Measurements from ENCODE around the gene ZFYVE21. TPM values are rescaled to one million over a fixed set of nuclear protein-coding genes. Genes with fewer than 3 reads are reported as not detected.

ZFYVE21 gene
- total RNA-seq, 1 donor from 2014 or later = 76.1 TPM

- FAIRE-seq (peak; percentile 77), DNase-seq (ENCODE audit: low read depth) (no peak)
- no peaks in the 10 kb centered on the region for H3K27me3 ChIP-seq (ENCODE audit: control insufficient read depth, insufficient read depth, low read length)
- H3K4me3 ChIP-seq (ENCODE audit: low read depth, low read length) = no peak overlapping the region
- TF ChIP-seq CTCF (IDR thresholded peaks at IDR 0.05; ENCODE audit: insufficient read depth, low read length, severe bottlenecking) = no peak
- peaks cover 16% of the 10 kb centered on the region for H3K36me3 ChIP-seq (ENCODE audit: control insufficient read depth, insufficient read depth, low read length)
Measured at GRCh38 chr14:103709814-103710213, 5.8 kb upstream of the ZFYVE21 start.

- no peaks in the 10 kb centered on the region for H3K27me3 ChIP-seq (ENCODE audit: control insufficient read depth, insufficient read depth, low read length)
Measured at GRCh38 chr14:103710771-103711377, 4.7 kb upstream of the ZFYVE21 start.

GRCh38 chr14:103711516-103712431 is 3.8 kb upstream of the ZFYVE21 start:
- Histone ChIP-seq H3K27me3 (ENCODE audit: control insufficient read depth, insufficient read depth, low read length) (no peaks in the 10 kb centered on the region), H3K4me3 (ENCODE audit: low read depth, low read length) (no peak overlapping the region), H3K36me3 (ENCODE audit: control insufficient read depth, insufficient read depth, low read length) (peaks cover 13% of the 10 kb centered on the region)
- peak; percentile 79 for DNase-seq (ENCODE audit: low read depth)
- no peak for TF ChIP-seq CTCF (IDR thresholded peaks at IDR 0.05; ENCODE audit: insufficient read depth, low read length, severe bottlenecking)
- FAIRE-seq = peak; percentile 82

More at GRCh38 chr14:103710771-103711377, 4.7 kb upstream of the ZFYVE21 start:
- DNase-seq (ENCODE audit: low read depth) = no peak
- TF ChIP-seq CTCF (IDR thresholded peaks at IDR 0.05; ENCODE audit: insufficient read depth, low read length, severe bottlenecking) = no peak
- H3K36me3 ChIP-seq (ENCODE audit: control insufficient read depth, insufficient read depth, low read length) = peaks cover 16% of the 10 kb centered on the region
- no peak overlapping the region for H3K4me3 ChIP-seq (ENCODE audit: low read depth, low read length)
- no peak for FAIRE-seq

GRCh38 chr14:103712633-103713247 is 2.9 kb upstream of the ZFYVE21 start:
- Histone ChIP-seq H3K27me3 (ENCODE audit: control insufficient read depth, insufficient read depth, low read length) (no peaks in the 10 kb centered on the region), H3K36me3 (ENCODE audit: control insufficient read depth, insufficient read depth, low read length) (peaks cover 10% of the 10 kb centered on the region), H3K4me3 (ENCODE audit: low read depth, low read length) (no peak overlapping the region)
- DNase-seq (ENCODE audit: low read depth) = no peak
- no peak for FAIRE-seq
- TF ChIP-seq CTCF (IDR thresholded peaks at IDR 0.05; ENCODE audit: insufficient read depth, low read length, severe bottlenecking) = no peak

GRCh38 chr14:103713304-103714062 is 2.1 kb upstream of the ZFYVE21 start:
- Histone ChIP-seq H3K36me3 (ENCODE audit: control insufficient read depth, insufficient read depth, low read length) (peaks cover 5% of the 10 kb centered on the region), H3K27me3 (ENCODE audit: control insufficient read depth, insufficient read depth, low read length) (no peaks in the 10 kb centered on the region), H3K4me3 (ENCODE audit: low read depth, low read length) (no peak overlapping the region)
- TF ChIP-seq CTCF (IDR thresholded peaks at IDR 0.05; ENCODE audit: insufficient read depth, low read length, severe bottlenecking) = no peak
- peak; percentile 47 for FAIRE-seq
- no peak for DNase-seq (ENCODE audit: low read depth)
